DND-41 (cell line): ENCODE data around the gene KRTAP9-4.

Experiments
- CTCF ChIP-seq: IDR thresholded peaks from 2 replicates; pipeline ENCODE4 v1.5.1; 2012; ENCODE audit warnings: borderline replicate concordance, low read length, moderate library complexity, mild to moderate bottlenecking; ENCODE audit not compliant: poor library complexity, severe bottlenecking; ENCODE audit errors: extremely low read depth
- EZH2 ChIP-seq: IDR thresholded peaks from 3 replicates; pipeline ENCODE4 v1.6.1; 2012; ENCODE audit warnings: borderline replicate concordance, low read depth, mild to moderate bottlenecking, moderate library complexity, low read length, inconsistent platforms; ENCODE audit not compliant: severe bottlenecking

- TF ChIP-seq CTCF (no peak), EZH2 (no peak)
Observed at GRCh38 chr17:41258406-41258805, 8.9 kb downstream of the KRTAP9-4 start.
